Pancreas (tissue), 10 donors: ENCODE data around the gene MACROD2. TPM values are rescaled to one million over a fixed set of nuclear protein-coding genes. Genes with fewer than 3 reads are reported as not detected.

ENCODE experiments used
- ATAC-seq, 4 donors: fragments of 200-7000 bp; cut with Tn5 transposase; one replicate each; pipeline versions ENCODE4 v1.8.0 to v1.9.1; 2020; ENCODE audit warnings: mild to moderate bottlenecking in 4 of 4, moderate library complexity in 4 of 4
- DNase-seq, 6 donors: peaks; one replicate each; pipeline ENCODE4 v3.0.0-alpha.2; 2020
- FAIRE-seq: peaks from 2 replicates; lab custom pipeline; 2012; peaks lifted over from hg19 to GRCh38; lab: Jason Lieb, UNC
- H3K27ac ChIP-seq, 4 donors: fragments of 200-600 bp; sonication (generic); 1 replicate in 3 of 4; 2 replicates in 1 of 4; pipeline versions ENCODE4 v1.5.0 to v1.8.0; 2020
- H3K27me3 ChIP-seq, 4 donors: fragments of 200-600 bp; one replicate each; pipeline ENCODE4 v1.8.0; 2021
- H3K36me3 ChIP-seq, 3 donors: fragments of 200-600 bp; sonication (generic) in 1 of 3; one replicate each; pipeline versions ENCODE4 v1.5.0 to v1.8.0; 2020 to 2021
- H3K4me1 ChIP-seq, 3 donors: fragments of 200-600 bp; one replicate each; pipeline ENCODE4 v1.8.0; 2021
- H3K4me3 ChIP-seq, 4 donors: fragments of 200-600 bp; sonication (generic) in 2 of 4; one replicate each; pipeline versions ENCODE4 v1.5.0 to v1.8.0; 2020 to 2021
- H3K9me3 ChIP-seq, 4 donors: fragments of 200-600 bp; one replicate each; pipeline ENCODE4 v1.8.0; 2021
- WGBS, 2 donors: extraction: QIAGEN DNeasy Blood & Tissue Kit; methylation state at CpG; one replicate each; pipeline ENCODE4 v1.1.7; 2013; 5-methylcytosine and 5-hydroxymethylcytosine counted together
- intact Hi-C, 3 donors: fragments of 100-400 bp; cut with DNase I; formaldehyde crosslinking; loops; one replicate each; pipeline versions ENCODE4 v1.11.1 to v1.14.2; 2022
- polyA plus RNA-seq, 2 donors: library from polyadenylated mRNA; stranded (reverse); fragments of 200-250 nt; gene quantifications; one replicate each; pipeline ENCODE4 v1.2.3, GENCODE V29; 2013
- total RNA-seq, 6 donors: library from RNA; stranded (reverse); fragmentation: NEBNext Ultra II Directional in 4 of 6; extraction: Animal tissue kit (Norgen Biotek cat#: 25700) in 4 of 6; gene quantifications; one replicate each; pipeline versions ENCODE4 v1.2.1 to v1.2.4, GENCODE V29; 2021 to 2023
- TF ChIP-seq, protein P1 (sequence below), 4 donors: fragments of 200-600 bp; sonication (generic) in 3 of 4; IDR thresholded peaks; one replicate each; pipeline versions ENCODE4 v1.5.0 to v1.8.0; 2021; ENCODE audit warnings: antibody characterized with exemption in 4 of 4
- donor health status: healthy with polysubstance abuse.
- donor health status: DM: no; HTN: no; CAD: no; lungs with moderate emphysema.
- donor health status: DM: no; HTN: no; CAD: no.
- donor health status: control.
- donor health status: control.
- donor health status: Bipolar disorder and iron deficiency.
- donor health status: DM: yes; HTN: yes; CAD: no.
- donor health status: DM: no; HTN: no; CAD: no.
- donor health status: DM: no; HTN: no; CAD: no.
- donor health status: DM: yes; HTN: yes; CAD: no.

MACROD2 gene
- total and polyA plus RNA-seq, 8 donors, result 1.7 to 4.9 (median 2.7) TPM

DNA sequence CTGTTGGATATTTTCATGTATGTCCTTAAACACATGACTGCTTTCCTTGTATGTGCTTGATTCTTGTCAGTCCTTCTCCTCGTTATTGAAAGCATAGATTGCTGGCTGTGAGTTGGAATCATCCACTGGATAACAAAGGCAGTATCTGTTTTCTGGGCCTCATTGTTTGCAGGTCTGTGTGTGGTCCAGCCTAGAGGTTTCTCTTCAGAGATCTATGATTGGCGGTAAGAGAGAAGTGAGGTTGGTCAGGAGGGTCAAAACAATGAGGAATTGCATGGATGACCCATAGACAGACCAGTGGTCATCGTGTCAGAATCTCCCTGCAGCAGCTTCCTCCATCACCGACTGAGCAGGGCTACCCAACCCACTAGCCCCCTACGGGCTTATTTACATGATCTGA, 1663.0 kb downstream of the MACROD2 start:
- no peak for FAIRE-seq

DNA sequence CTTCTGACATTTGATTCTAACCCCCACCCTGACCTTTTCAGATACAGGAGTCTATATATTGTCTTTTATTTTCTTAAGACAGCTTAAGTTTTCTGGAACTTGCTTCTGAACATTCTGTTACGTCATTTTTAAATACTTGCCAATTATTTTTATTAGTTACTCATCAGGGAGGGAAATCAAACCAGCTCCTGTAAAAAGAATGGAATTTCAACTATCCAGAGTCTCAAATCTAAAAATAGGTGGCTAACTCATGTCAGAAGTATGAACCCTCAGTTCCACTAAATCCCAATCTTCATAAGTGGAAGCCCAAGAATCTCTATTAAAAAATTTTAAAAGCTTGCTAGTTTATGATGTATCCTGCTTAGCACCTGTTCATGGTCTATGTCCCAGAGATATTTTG, 1677.9 kb downstream of the MACROD2 start:
- H3K27me3 ChIP-seq, result no peaks in the 10 kb centered on the region
- ATAC-seq, result peak in 1 of 4 donors; percentile 14
- no peak for FAIRE-seq
- 67 to 74% methylated on average over 1 of the region's 1 CpG for WGBS, 2 donors
- H3K36me3 ChIP-seq, result no peaks in the 10 kb centered on the region
- H3K4me3 ChIP-seq, result no peak overlapping the region
- H3K9me3 ChIP-seq, result no peaks in the 10 kb centered on the region
- no peak overlapping the region for H3K27ac ChIP-seq
- no peak for DNase-seq
- H3K4me1 ChIP-seq, result no peaks in the 10 kb centered on the region
- TF ChIP-seq, protein P1, sequence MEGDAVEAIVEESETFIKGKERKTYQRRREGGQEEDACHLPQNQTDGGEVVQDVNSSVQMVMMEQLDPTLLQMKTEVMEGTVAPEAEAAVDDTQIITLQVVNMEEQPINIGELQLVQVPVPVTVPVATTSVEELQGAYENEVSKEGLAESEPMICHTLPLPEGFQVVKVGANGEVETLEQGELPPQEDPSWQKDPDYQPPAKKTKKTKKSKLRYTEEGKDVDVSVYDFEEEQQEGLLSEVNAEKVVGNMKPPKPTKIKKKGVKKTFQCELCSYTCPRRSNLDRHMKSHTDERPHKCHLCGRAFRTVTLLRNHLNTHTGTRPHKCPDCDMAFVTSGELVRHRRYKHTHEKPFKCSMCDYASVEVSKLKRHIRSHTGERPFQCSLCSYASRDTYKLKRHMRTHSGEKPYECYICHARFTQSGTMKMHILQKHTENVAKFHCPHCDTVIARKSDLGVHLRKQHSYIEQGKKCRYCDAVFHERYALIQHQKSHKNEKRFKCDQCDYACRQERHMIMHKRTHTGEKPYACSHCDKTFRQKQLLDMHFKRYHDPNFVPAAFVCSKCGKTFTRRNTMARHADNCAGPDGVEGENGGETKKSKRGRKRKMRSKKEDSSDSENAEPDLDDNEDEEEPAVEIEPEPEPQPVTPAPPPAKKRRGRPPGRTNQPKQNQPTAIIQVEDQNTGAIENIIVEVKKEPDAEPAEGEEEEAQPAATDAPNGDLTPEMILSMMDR (IDR thresholded peaks at IDR 0.05), result no peak
- intact Hi-C loops, result no loop called here

More for the DNA sequence above, 1663.0 kb downstream of the MACROD2 start:
- no peaks in the 10 kb centered on the region for H3K36me3 ChIP-seq
- H3K9me3 ChIP-seq, result no peaks in the 10 kb centered on the region
- H3K4me3 ChIP-seq, result no peak overlapping the region
- ATAC-seq (no peak), DNase-seq (no peak)
- no peaks in the 10 kb centered on the region for H3K27me3 ChIP-seq
- no peaks in the 10 kb centered on the region for H3K4me1 ChIP-seq
- H3K27ac ChIP-seq, result no peak overlapping the region
- intact Hi-C loops, result no loop called here
- WGBS, 2 donors, result 63 to 65% methylated on average over 5 of the region's 5 CpGs
- TF ChIP-seq, protein P1 (IDR thresholded peaks at IDR 0.05), result no peak

DNA sequence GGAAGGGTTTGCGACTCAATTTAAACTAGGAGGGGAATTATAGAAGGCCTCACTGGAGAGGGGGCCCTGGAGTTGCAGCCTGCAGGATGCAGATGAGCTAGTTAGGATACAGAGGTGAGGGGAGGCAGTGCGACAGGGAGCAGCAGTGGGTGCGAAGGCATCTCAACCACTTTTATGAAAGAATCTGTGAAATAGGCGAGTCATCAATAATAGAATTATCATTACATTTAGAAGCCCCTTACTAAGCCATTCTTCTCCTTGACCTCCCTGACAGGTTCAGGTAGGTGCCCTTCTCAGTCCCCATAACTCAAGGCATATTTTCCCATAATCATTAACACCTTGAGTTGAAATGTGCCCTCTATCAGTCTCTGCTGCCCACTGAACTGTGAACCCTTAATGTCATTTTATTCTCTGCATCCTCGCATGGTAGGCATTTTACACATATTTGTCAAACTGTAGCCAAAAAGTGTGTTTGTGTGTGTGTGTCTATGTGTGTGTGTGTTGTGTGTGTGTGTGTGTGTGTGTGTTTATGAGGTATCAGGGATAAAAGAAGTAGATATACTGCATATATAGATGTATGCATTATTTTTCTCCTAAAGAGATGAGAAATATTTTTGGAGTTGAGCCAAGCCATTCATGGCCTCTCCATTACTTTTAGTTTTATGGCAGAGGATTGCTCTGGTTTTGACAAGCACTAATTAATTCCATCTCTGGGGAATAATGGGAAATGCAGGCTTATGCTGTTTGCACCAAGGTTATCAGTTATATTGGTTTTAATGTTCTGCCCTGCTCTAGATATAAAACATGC, 1679.1 kb downstream of the MACROD2 start:
- TF ChIP-seq, protein P1 (IDR thresholded peaks at IDR 0.05), result no peak
- H3K4me3 ChIP-seq, result no peak overlapping the region
- intact Hi-C loops, result no loop called here
- no peaks in the 10 kb centered on the region for H3K27me3 ChIP-seq
- DNase-seq (no peak), ATAC-seq (no peak), FAIRE-seq (no peak)
- no peaks in the 10 kb centered on the region for H3K4me1 ChIP-seq
- no peak overlapping the region for H3K27ac ChIP-seq
- 79 to 95% methylated on average over 5 of the region's 5 CpGs for WGBS, 2 donors
- H3K9me3 ChIP-seq, result no peaks in the 10 kb centered on the region
- no peaks in the 10 kb centered on the region for H3K36me3 ChIP-seq

DNA sequence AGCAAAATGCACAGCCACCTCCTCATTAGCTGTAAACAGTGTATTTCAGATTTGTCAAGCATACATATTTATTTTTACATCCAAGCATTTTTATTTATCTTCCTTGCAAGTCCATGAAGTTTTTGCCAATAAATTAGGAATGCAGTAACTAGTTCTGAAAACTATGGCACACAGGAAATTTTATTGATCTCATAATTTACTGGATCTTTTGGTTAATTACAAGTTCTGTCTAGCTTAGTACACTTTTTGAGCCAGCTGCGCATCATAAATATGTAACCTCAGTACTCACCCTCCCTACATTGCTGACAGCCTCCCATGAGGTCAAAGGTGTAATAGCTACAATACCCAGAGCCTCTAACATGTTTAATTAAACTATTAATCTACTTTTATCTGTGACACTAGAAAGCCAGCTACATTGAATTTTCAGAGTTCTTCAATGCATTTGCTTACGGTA, 1679.8 kb downstream of the MACROD2 start:
- DNase-seq, result no peak
- TF ChIP-seq, protein P1 (IDR thresholded peaks at IDR 0.05), result no peak

More for the DNA sequence above, 1679.8 kb downstream of the MACROD2 start:
- Histone ChIP-seq H3K4me3 (no peak overlapping the region), H3K9me3 (no peaks in the 10 kb centered on the region), H3K4me1 (no peaks in the 10 kb centered on the region), H3K27me3 (no peaks in the 10 kb centered on the region), H3K36me3 (no peaks in the 10 kb centered on the region), H3K27ac (no peak overlapping the region)
- WGBS, 2 donors, result 84 to 85% methylated on average over 2 of the region's 2 CpGs
- no peak for ATAC-seq
- intact Hi-C loops, result no loop called here
- FAIRE-seq, result no peak
